Skeletal muscle tissue (tissue), 4 donors: ENCODE data around the gene RAB17. TPM values are rescaled to one million over a fixed set of nuclear protein-coding genes. Genes with fewer than 3 reads are reported as not detected.

ENCODE experiments used
- H3K27ac ChIP-seq: one replicate; pipeline ENCODE4 v1.7.0; 2013; ENCODE audit warnings: mild to moderate bottlenecking, low read depth, low read length, inconsistent platforms
- H3K27me3 ChIP-seq, 3 donors: one replicate each; pipeline ENCODE4 v1.7.0; 2013; ENCODE audit warnings: low read length in 3 of 3; ENCODE audit not compliant: control insufficient read depth in 3 of 3, insufficient read depth in 3 of 3
- H3K36me3 ChIP-seq, 3 donors: one replicate each; pipeline ENCODE4 v1.7.0; 2013; ENCODE audit warnings: low read length in 3 of 3; ENCODE audit not compliant: control insufficient read depth in 3 of 3, insufficient read depth in 3 of 3
- H3K4me1 ChIP-seq, 3 donors: one replicate each; pipeline ENCODE4 v1.7.0; 2013; ENCODE audit warnings: low read length in 3 of 3, mild to moderate bottlenecking in 3 of 3; ENCODE audit not compliant: control insufficient read depth in 3 of 3, insufficient read depth in 3 of 3
- H3K4me3 ChIP-seq, 3 donors: one replicate each; pipeline ENCODE4 v1.7.0; 2013; ENCODE audit warnings: low read length in 3 of 3
- H3K9ac ChIP-seq, 3 donors: one replicate each; pipeline ENCODE4 v1.7.0; 2013; ENCODE audit warnings: low read length in 3 of 3, mild to moderate bottlenecking in 3 of 3, moderate library complexity in 2 of 3, low read depth in 1 of 3
- H3K9me3 ChIP-seq, 3 donors: one replicate each; pipeline ENCODE4 v1.7.0; 2013; ENCODE audit warnings: low read length in 3 of 3; ENCODE audit not compliant: control insufficient read depth in 3 of 3
- total RNA-seq: library from RNA; depleted of rRNA; stranded (reverse); fragments of >200 nt; gene quantifications from one replicate; pipeline ENCODE4 v1.2.3, GENCODE V29; 2014
- donor health status: Osteomylitis.

The RAB17 gene
- total RNA-seq, 1 donor from 2014 or later: 1.0 TPM

GRCh38 chr2:237564526-237565131, 25.9 kb downstream of the RAB17 start:
- no peak overlapping the region for H3K9ac ChIP-seq
- no peaks in the 10 kb centered on the region for H3K36me3 ChIP-seq
- H3K4me1 ChIP-seq: peaks cover 0 to 3% (median 2%) of the 10 kb centered on the region in 3 donors
- no peak overlapping the region for H3K4me3 ChIP-seq
- H3K9me3 ChIP-seq: no peaks in the 10 kb centered on the region
- H3K27me3 ChIP-seq: peaks cover 13 to 27% (median 26%) of the 10 kb centered on the region in 3 donors
- no peak overlapping the region for H3K27ac ChIP-seq

- no peak overlapping the region for H3K27ac ChIP-seq
- H3K36me3 ChIP-seq: no peaks in the 10 kb centered on the region
- H3K9ac ChIP-seq: no peak overlapping the region
- no peaks in the 10 kb centered on the region for H3K9me3 ChIP-seq
- H3K27me3 ChIP-seq: peaks cover 13 to 27% (median 26%) of the 10 kb centered on the region in 3 donors
- H3K4me3 ChIP-seq: no peak overlapping the region
- H3K4me1 ChIP-seq: peaks cover 8 to 11% (median 10%) of the 10 kb centered on the region in 3 donors
Measured at GRCh38 chr2:237563816-237564215, 26.7 kb downstream of the RAB17 start.

- peaks cover 13 to 21% (median 20%) of the 10 kb centered on the region in 3 donors for H3K27me3 ChIP-seq
- no peak overlapping the region for H3K27ac ChIP-seq
- no peaks in the 10 kb centered on the region for H3K9me3 ChIP-seq
- H3K4me3 ChIP-seq: no peak overlapping the region
- H3K9ac ChIP-seq: no peak overlapping the region
- peaks cover 10 to 14% (median 14%) of the 10 kb centered on the region in 3 donors for H3K4me1 ChIP-seq
- H3K36me3 ChIP-seq: no peaks in the 10 kb centered on the region
Measured at GRCh38 chr2:237561221-237561620, 29.3 kb downstream of the RAB17 start.

- Histone ChIP-seq H3K9ac (peak overlapping the region in 2 of 3 donors; percentile 19 to 60), H3K4me1 (peaks cover 10 to 14% (median 14%) of the 10 kb centered on the region in 3 donors), H3K4me3 (peak overlapping the region; percentile 35 to 54 (median 42)), H3K27me3 (peaks cover 3 to 11% (median 9%) of the 10 kb centered on the region in 3 donors), H3K9me3 (peaks cover 0 to 5% (median 2%) of the 10 kb centered on the region in 3 donors), H3K36me3 (peaks cover 0 to 2% (median 0%) of the 10 kb centered on the region in 3 donors), H3K27ac (no peak overlapping the region)
Measured at GRCh38 chr2:237558961-237559641, 31.4 kb downstream of the RAB17 start.

- H3K9ac ChIP-seq: no peak overlapping the region
- H3K27me3 ChIP-seq: no peaks in the 10 kb centered on the region
- no peak overlapping the region for H3K4me3 ChIP-seq
- H3K27ac ChIP-seq: no peak overlapping the region
- H3K9me3 ChIP-seq: peaks cover 0 to 5% (median 2%) of the 10 kb centered on the region in 3 donors
- peaks cover 10 to 14% (median 14%) of the 10 kb centered on the region in 3 donors for H3K4me1 ChIP-seq
- peaks cover 0 to 7% (median 0%) of the 10 kb centered on the region in 3 donors for H3K36me3 ChIP-seq
Measured at GRCh38 chr2:237557633-237558015, 32.9 kb downstream of the RAB17 start.

- no peak overlapping the region for H3K9ac ChIP-seq
- H3K4me3 ChIP-seq: no peak overlapping the region
- H3K36me3 ChIP-seq: peaks cover 0 to 7% (median 0%) of the 10 kb centered on the region in 3 donors
- peaks cover 0 to 5% (median 2%) of the 10 kb centered on the region in 3 donors for H3K9me3 ChIP-seq
- H3K27me3 ChIP-seq: no peaks in the 10 kb centered on the region
- no peak overlapping the region for H3K27ac ChIP-seq
- peaks cover 10 to 14% (median 14%) of the 10 kb centered on the region in 3 donors for H3K4me1 ChIP-seq
Measured at GRCh38 chr2:237556773-237557632, 33.5 kb downstream of the RAB17 start.

- Histone ChIP-seq H3K9ac (no peak overlapping the region), H3K9me3 (peaks cover 0 to 5% (median 2%) of the 10 kb centered on the region in 3 donors), H3K36me3 (peaks cover 0 to 7% (median 0%) of the 10 kb centered on the region in 3 donors), H3K27ac (no peak overlapping the region), H3K4me3 (no peak overlapping the region), H3K4me1 (peaks cover 10 to 14% (median 14%) of the 10 kb centered on the region in 3 donors), H3K27me3 (no peaks in the 10 kb centered on the region)
Measured at GRCh38 chr2:237555560-237555959, 35.0 kb downstream of the RAB17 start.

GRCh38 chr2:237553948-237554347, 36.6 kb downstream of the RAB17 start:
- peaks cover 4 to 7% (median 5%) of the 10 kb centered on the region in 3 donors for H3K4me1 ChIP-seq
- H3K4me3 ChIP-seq: no peak overlapping the region

GRCh38 chr2:237552908-237553307, 37.6 kb downstream of the RAB17 start:
- Histone ChIP-seq H3K36me3 (peaks cover 0 to 7% (median 0%) of the 10 kb centered on the region in 3 donors), H3K27me3 (peaks cover 0 to 4% (median 0%) of the 10 kb centered on the region in 3 donors), H3K27ac (no peak overlapping the region), H3K9ac (no peak overlapping the region), H3K9me3 (peaks cover 0 to 5% (median 2%) of the 10 kb centered on the region in 3 donors), H3K4me3 (no peak overlapping the region), H3K4me1 (peaks cover 0 to 3% (median 0%) of the 10 kb centered on the region in 3 donors)

More at GRCh38 chr2:237553948-237554347, 36.6 kb downstream of the RAB17 start:
- Histone ChIP-seq H3K27ac (no peak overlapping the region), H3K36me3 (peaks cover 0 to 7% (median 0%) of the 10 kb centered on the region in 3 donors), H3K9ac (no peak overlapping the region), H3K9me3 (peaks cover 0 to 5% (median 2%) of the 10 kb centered on the region in 3 donors), H3K27me3 (peaks cover 0 to 4% (median 0%) of the 10 kb centered on the region in 3 donors)
